Measurements from ENCODE around the gene MLLT10.

GRCh38 chr10:21603721-21604120, 69.7 kb downstream of the MLLT10 start:
- no peak for TF ChIP-seq CTCF (IDR thresholded peaks at IDR 0.05)
- no peak for TF ChIP-seq EP300 (IDR thresholded peaks at IDR 0.05)
- TF ChIP-seq POLR2A (IDR thresholded peaks at IDR 0.05): no peak
